Neural crest cell (in vitro differentiated cells): ENCODE measurements around the gene KIAA1755. TPM values are rescaled to one million over a fixed set of nuclear protein-coding genes. Genes with fewer than 3 reads are reported as not detected.

Experiments used
- DNase-seq: peaks from one replicate; pipeline ENCODE4 v3.0.0; 2021; ENCODE audit warnings: low read depth, mixed read lengths, low spot score
- H3K27ac Mint-ChIP-seq: one replicate; pipeline ENCODE4 v1.8.0; 2021; ENCODE audit warnings: mild to moderate bottlenecking, mixed read lengths; ENCODE audit not compliant: unreplicated experiment
- H3K27me3 Mint-ChIP-seq: 2 replicates; pipeline ENCODE4 v1.8.0; 2021; ENCODE audit warnings: low read depth, mild to moderate bottlenecking, mixed read lengths
- H3K36me3 Mint-ChIP-seq: 2 replicates; pipeline ENCODE4 v1.8.0; 2021; ENCODE audit warnings: low read depth, mild to moderate bottlenecking, mixed read lengths
- H3K4me1 Mint-ChIP-seq: 2 replicates; pipeline ENCODE4 v1.8.0; 2021; ENCODE audit warnings: mixed read lengths
- H3K4me3 Mint-ChIP-seq: one replicate; pipeline ENCODE4 v1.8.0; 2021; ENCODE audit warnings: mild to moderate bottlenecking, mixed read lengths
- H3K9me3 Mint-ChIP-seq: 2 replicates; pipeline ENCODE4 v1.8.0; 2021; ENCODE audit warnings: mixed read lengths
- CTCF ChIP-seq: fragments of 200-600 bp; sonication (generic); conservative IDR thresholded peaks from 2 replicates; pipeline ENCODE4 v1.5.0; 2021; ENCODE audit warnings: antibody characterized with exemption, mild to moderate bottlenecking
- total RNA-seq: library from RNA; stranded (reverse); gene quantifications from 2 replicates; pipeline ENCODE4 v1.2.1, GENCODE V29; 2021

Gene KIAA1755
- total RNA-seq, 1 donor from 2014 or later: 8.6 TPM

DNA sequence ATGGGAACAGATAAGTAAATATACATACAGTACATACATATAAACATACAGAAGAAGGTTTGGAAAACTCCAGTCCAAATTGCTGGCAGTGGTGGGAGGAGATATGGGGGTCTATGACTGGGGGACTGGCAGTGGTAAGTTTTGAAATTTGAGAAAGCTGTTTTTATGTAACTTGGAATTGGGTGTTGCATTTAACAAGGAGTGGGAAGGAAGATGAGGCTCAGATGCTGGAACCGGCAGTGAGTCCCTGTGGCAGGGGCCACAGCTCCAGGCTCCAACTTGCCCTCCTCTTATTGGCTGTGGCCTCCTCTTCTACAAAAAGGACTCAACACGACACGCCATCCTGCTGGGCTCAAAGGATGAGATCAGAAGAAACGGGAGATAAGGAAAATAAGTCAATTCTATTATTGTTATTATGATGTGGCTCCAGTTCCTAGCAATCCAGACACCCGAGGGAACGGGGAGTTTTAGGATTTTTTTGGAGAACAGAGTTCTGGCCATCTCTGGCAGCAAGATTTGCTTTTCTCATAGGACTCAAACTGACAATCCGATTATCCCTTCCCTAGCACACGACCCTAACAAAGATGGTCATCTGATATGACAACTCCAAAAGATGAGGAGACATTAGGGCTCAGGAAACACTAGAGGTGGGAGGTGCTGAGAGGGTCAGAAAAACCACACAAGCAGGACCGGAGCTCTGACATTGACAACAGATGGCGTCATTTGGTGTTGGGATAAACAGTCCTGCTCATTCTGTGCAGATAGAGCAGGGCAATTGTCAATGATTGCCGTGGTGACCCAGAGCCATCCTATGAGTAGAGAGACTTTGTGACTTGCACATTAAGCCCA is 89.5 kb downstream of the KIAA1755 start:
- Mint-ChIP-seq H3K4me3 (no peak overlapping the region), H3K36me3 (no peaks in the 10 kb centered on the region), H3K27me3 (no peaks in the 10 kb centered on the region), H3K27ac (no peak overlapping the region), H3K9me3 (no peaks in the 10 kb centered on the region), H3K4me1 (peaks cover 37% of the 10 kb centered on the region)
- DNase-seq: no peak
- TF ChIP-seq CTCF: no peak

GRCh38 chr20:38170219-38170825 is 90.2 kb downstream of the KIAA1755 start:
- no peak overlapping the region for H3K4me3 Mint-ChIP-seq
- no peaks in the 10 kb centered on the region for H3K36me3 Mint-ChIP-seq
- TF ChIP-seq CTCF: no peak
- no peaks in the 10 kb centered on the region for H3K9me3 Mint-ChIP-seq
- peaks cover 42% of the 10 kb centered on the region for H3K4me1 Mint-ChIP-seq
- peak overlapping the region; percentile 23 for H3K27ac Mint-ChIP-seq
- no peak for DNase-seq
- no peaks in the 10 kb centered on the region for H3K27me3 Mint-ChIP-seq

GRCh38 chr20:38169636-38170193 is 90.8 kb downstream of the KIAA1755 start:
- H3K27me3 Mint-ChIP-seq: no peaks in the 10 kb centered on the region
- H3K27ac Mint-ChIP-seq: peak overlapping the region; percentile 23
- no peak for TF ChIP-seq CTCF
- no peak for DNase-seq
- peaks cover 39% of the 10 kb centered on the region for H3K4me1 Mint-ChIP-seq
- H3K36me3 Mint-ChIP-seq: no peaks in the 10 kb centered on the region
- no peak overlapping the region for H3K4me3 Mint-ChIP-seq
- no peaks in the 10 kb centered on the region for H3K9me3 Mint-ChIP-seq

- H3K36me3 Mint-ChIP-seq: no peaks in the 10 kb centered on the region
- H3K4me1 Mint-ChIP-seq: peaks cover 32% of the 10 kb centered on the region
- TF ChIP-seq CTCF: no peak
- no peak for DNase-seq
- no peaks in the 10 kb centered on the region for H3K27me3 Mint-ChIP-seq
- no peak overlapping the region for H3K27ac Mint-ChIP-seq
- H3K9me3 Mint-ChIP-seq: no peaks in the 10 kb centered on the region
- H3K4me3 Mint-ChIP-seq: no peak overlapping the region
Measured at GRCh38 chr20:38168791-38169589, 91.5 kb downstream of the KIAA1755 start.
